Raji (cell line): Measurements from ENCODE around the gene OR51L1.

Experiments used
- POLR2A ChIP-seq: IDR thresholded peaks from 2 replicates; pipeline ENCODE4 v1.6.1; 2011; ENCODE audit warnings: low read depth, low read length, control low read depth; ENCODE audit not compliant: insufficient read depth

Gene OR51L1

GRCh38 chr11:5036669-5037068, 42.0 kb downstream of the OR51L1 start:
- no peak for TF ChIP-seq POLR2A

- TF ChIP-seq POLR2A = no peak
Measured at GRCh38 chr11:5037926-5038325, 43.3 kb downstream of the OR51L1 start.

DNA sequence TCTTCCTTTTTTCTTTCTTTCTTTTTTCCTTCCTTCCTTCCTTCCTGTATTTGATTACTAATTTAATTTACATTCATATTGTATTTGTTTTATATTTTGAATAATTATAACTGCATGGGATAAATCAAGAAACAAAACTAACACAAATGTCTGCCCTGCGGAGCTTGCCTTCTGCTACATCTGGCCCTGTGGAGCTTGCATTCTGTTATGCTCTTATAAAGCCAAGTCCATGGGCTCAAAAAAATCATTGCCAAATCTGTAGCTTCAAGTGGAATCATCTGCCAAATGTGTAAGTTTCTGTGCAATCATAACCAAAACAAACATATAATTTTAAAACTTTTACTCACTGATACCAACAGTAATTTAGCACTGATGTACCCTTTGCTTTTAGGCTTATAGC, 43.7 kb downstream of the OR51L1 start:
- TF ChIP-seq POLR2A = no peak

DNA sequence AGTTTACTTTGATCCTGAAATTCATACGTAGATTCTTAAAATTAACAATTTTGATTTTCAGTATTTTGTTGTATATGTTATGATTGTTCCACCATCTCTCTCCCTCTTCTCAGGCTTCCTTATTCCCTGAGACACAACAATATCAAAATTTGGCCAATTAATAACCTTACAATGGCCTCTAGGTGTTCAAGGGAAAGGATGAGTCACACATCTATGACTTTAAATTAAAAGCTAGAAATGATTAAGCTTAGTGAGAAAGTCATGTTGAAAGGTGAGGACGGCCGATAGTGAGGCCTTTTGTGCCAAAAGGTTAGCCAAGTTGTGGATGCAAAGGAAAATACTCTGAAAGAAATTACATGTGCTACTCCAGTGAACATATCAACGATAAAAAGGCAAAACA, 46.2 kb downstream of the OR51L1 start:
- no peak for TF ChIP-seq POLR2A

DNA sequence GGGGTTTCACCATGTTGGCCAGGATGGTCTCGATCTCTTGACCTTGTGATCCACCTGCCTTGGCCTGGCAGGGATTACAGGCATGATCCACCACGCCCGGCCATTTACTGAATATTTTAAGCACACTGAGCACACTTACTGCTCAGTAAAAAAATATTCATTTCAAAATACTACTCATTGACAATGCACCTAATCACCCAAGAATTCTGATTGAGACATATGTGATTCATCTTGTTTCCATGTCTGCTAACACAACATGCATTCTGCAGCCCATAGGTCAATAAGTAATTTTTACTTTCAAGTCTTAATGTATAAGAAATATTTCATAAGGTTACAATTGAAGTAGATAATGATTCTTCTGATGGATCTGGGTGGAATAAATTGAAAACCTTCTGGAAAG, 47.4 kb downstream of the OR51L1 start:
- no peak for TF ChIP-seq POLR2A

DNA sequence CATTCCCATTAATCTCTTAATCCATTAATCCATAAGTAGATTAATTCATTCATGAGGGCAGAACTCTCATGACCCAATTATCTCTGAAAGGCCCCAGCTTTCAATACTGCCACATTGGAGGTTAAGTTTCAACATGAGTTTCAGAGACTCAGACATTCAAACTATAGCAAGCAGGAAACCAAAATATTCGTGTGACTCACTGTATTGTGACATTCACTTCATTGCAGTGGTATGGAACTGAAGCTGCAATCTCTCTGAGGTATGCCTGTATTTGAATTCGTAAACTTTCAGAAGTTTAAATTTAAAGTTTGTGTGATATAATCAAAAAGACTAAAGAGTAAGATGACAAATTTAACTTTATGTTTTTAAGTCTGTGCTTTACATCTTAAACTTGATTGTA, 48.7 kb downstream of the OR51L1 start:
- TF ChIP-seq POLR2A = no peak

DNA sequence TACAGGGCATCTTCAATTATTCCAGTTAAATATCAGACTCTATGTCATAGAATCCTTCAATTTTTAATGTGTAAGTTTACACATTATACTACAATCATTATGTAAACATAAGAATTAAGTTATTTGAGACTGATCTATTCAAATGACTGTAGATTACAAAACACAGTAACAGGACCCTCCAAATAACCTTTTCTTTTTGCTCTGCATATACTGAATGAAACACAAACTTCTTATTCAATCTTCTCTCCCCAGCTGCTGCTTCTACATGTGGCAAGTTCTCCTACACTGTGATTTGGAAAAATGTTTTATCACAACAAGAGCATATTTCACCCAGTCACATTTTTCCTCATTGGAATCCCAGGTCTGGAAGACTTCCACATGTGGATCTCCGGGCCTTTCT, 51.6 kb downstream of the OR51L1 start, which contains the start of gene OR52J3:
TSS of gene OR52J3 (plus strand) at position 301 of the 400 bp plus-strand sequence. CDS start at position 301, 0 bp downstream.
- TF ChIP-seq POLR2A = no peak

DNA sequence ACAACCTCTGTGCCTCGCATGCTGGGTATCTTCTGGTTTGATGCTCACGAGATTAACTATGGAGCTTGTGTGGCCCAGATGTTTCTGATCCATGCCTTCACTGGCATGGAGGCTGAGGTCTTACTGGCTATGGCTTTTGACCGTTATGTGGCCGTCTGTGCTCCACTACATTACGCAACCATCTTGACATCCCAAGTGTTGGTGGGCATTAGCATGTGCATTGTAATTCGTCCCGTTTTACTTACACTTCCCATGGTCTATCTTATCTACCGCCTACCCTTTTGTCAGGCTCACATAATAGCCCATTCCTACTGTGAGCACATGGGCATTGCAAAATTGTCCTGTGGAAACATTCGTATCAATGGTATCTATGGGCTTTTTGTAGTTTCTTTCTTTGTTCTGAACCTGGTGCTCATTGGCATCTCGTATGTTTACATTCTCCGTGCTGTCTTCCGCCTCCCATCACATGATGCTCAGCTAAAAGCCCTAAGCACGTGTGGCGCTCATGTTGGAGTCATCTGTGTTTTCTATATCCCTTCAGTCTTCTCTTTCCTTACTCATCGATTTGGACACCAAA, 52.2 kb downstream of the OR51L1 start:
- no peak for TF ChIP-seq POLR2A
